Neural crest cell (in vitro differentiated cells): Measurements from ENCODE around the gene CRISPLD2. TPM values are rescaled to one million over a fixed set of nuclear protein-coding genes. Genes with fewer than 3 reads are reported as not detected.
"Not testable (repeated sequence)": the region's sequence is repeated elsewhere in the genome, so short reads cannot be mapped to it uniquely, and the experiment has no call there.

Source experiments
- DNase-seq: peaks from one replicate; pipeline ENCODE4 v3.0.0; 2021; ENCODE audit warnings: low read depth, mixed read lengths, low spot score
- H3K27ac Mint-ChIP-seq: one replicate; pipeline ENCODE4 v1.8.0; 2021; ENCODE audit warnings: mild to moderate bottlenecking, mixed read lengths; ENCODE audit not compliant: unreplicated experiment
- H3K27me3 Mint-ChIP-seq: 2 replicates; pipeline ENCODE4 v1.8.0; 2021; ENCODE audit warnings: low read depth, mild to moderate bottlenecking, mixed read lengths
- H3K36me3 Mint-ChIP-seq: 2 replicates; pipeline ENCODE4 v1.8.0; 2021; ENCODE audit warnings: low read depth, mild to moderate bottlenecking, mixed read lengths
- H3K4me1 Mint-ChIP-seq: 2 replicates; pipeline ENCODE4 v1.8.0; 2021; ENCODE audit warnings: mixed read lengths
- H3K4me3 Mint-ChIP-seq: one replicate; pipeline ENCODE4 v1.8.0; 2021; ENCODE audit warnings: mild to moderate bottlenecking, mixed read lengths
- H3K9me3 Mint-ChIP-seq: 2 replicates; pipeline ENCODE4 v1.8.0; 2021; ENCODE audit warnings: mixed read lengths
- CTCF ChIP-seq: fragments of 200-600 bp; sonication (generic); conservative IDR thresholded peaks from 2 replicates; pipeline ENCODE4 v1.5.0; 2021; ENCODE audit warnings: antibody characterized with exemption, mild to moderate bottlenecking
- total RNA-seq: library from RNA; stranded (reverse); gene quantifications from 2 replicates; pipeline ENCODE4 v1.2.1, GENCODE V29; 2021

The CRISPLD2 gene
- total RNA-seq, 1 donor from 2014 or later, result 0.61 TPM

DNA sequence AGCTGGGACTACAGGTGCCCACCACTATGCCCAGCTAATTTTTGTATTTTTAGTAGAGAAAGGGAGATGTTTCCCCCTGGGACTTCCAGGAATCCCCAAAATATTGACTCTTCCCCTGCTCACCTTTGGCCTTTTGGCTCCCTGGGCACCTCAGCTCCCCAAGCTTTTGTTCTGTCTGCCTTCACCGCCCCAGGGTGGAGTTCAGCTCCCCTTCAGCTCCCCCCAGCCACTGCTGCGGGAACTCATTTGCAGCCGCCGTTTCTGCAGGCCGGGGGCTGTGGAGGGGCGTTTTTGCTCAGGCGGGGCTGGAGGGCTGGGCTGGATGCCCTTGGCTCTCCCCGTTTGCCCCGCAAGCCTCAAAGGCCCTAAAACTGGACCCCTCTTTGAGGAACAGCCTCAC, 47.9 kb downstream of the CRISPLD2 start:
- TF ChIP-seq CTCF, result no peak
- peaks cover 23% of the 10 kb centered on the region for H3K4me1 Mint-ChIP-seq
- H3K36me3 Mint-ChIP-seq, result no peaks in the 10 kb centered on the region
- H3K9me3 Mint-ChIP-seq, result no peaks in the 10 kb centered on the region
- DNase-seq, result no peak
- no peaks in the 10 kb centered on the region for H3K27me3 Mint-ChIP-seq
- no peak overlapping the region for H3K27ac Mint-ChIP-seq
- no peak overlapping the region for H3K4me3 Mint-ChIP-seq

- no peak for TF ChIP-seq CTCF
- no peaks in the 10 kb centered on the region for H3K36me3 Mint-ChIP-seq
- no peaks in the 10 kb centered on the region for H3K27me3 Mint-ChIP-seq
- H3K27ac Mint-ChIP-seq, result no peak overlapping the region
- DNase-seq, result no peak
- H3K4me1 Mint-ChIP-seq, result peaks cover 23% of the 10 kb centered on the region
- no peak overlapping the region for H3K4me3 Mint-ChIP-seq
- no peaks in the 10 kb centered on the region for H3K9me3 Mint-ChIP-seq
Observed at GRCh38 chr16:84868328-84868727, 48.5 kb downstream of the CRISPLD2 start.

DNA sequence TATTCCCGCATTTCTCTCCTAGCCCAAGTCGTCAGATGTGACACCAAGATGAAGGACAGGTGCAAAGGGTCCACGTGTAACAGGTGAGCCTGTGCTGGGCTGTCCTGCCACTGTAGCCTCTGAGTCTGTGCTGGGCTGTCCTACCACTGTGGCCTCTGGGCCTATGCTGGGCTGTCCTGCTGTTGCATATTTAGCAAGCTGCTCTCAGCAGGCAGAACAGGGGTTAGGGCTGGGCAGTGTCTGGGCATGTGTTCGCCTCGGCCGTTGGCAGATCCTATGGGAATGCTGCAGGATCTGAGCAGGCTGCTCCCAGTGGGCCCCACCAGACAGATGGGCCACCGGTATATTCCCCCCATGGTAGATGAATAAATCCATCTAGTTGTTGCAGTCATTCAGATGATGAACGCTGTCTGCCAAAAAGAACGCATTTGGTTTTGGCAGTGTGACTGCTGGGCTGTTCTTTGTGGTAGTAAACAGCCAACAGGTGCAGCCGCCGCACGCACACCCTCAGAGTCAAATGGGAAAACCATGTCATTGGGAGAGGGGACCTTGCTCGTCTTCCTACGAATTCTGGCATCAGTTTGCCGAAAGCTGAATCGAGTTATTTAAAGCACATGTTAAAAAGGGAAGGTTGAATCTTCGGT, 49.2 kb downstream of the CRISPLD2 start:
- no peak for TF ChIP-seq CTCF
- no peak for DNase-seq
- no peak overlapping the region for H3K4me3 Mint-ChIP-seq
- H3K9me3 Mint-ChIP-seq, result no peaks in the 10 kb centered on the region
- H3K4me1 Mint-ChIP-seq, result peaks cover 22% of the 10 kb centered on the region
- H3K27ac Mint-ChIP-seq, result no peak overlapping the region
- no peaks in the 10 kb centered on the region for H3K27me3 Mint-ChIP-seq
- no peaks in the 10 kb centered on the region for H3K36me3 Mint-ChIP-seq

- H3K27me3 Mint-ChIP-seq, result no peaks in the 10 kb centered on the region
- no peak overlapping the region for H3K4me3 Mint-ChIP-seq
- TF ChIP-seq CTCF, result no peak
Observed at GRCh38 chr16:84869473-84869845, 49.7 kb downstream of the CRISPLD2 start.

GRCh38 chr16:84872971-84873370, 53.2 kb downstream of the CRISPLD2 start:
- H3K4me3 Mint-ChIP-seq, H3K27ac Mint-ChIP-seq, DNase-seq, H3K27me3 Mint-ChIP-seq, H3K9me3 Mint-ChIP-seq, H3K4me1 Mint-ChIP-seq, H3K36me3 Mint-ChIP-seq: not testable (repeated sequence)

More at GRCh38 chr16:84869473-84869845, 49.7 kb downstream of the CRISPLD2 start:
- peaks cover 17% of the 10 kb centered on the region for H3K4me1 Mint-ChIP-seq
- H3K27ac Mint-ChIP-seq, result no peak overlapping the region
- DNase-seq, result no peak
- no peaks in the 10 kb centered on the region for H3K9me3 Mint-ChIP-seq
- no peaks in the 10 kb centered on the region for H3K36me3 Mint-ChIP-seq

- Mint-ChIP-seq H3K27ac (no peak overlapping the region), H3K27me3 (no peaks in the 10 kb centered on the region), H3K36me3 (no peaks in the 10 kb centered on the region), H3K4me3 (no peak overlapping the region), H3K4me1 (no peaks in the 10 kb centered on the region), H3K9me3 (no peaks in the 10 kb centered on the region)
- DNase-seq, result no peak
- TF ChIP-seq CTCF, result no peak
Observed at GRCh38 chr16:84874004-84874435, 54.2 kb downstream of the CRISPLD2 start.
